Urinary bladder (tissue), 4 donors: ENCODE data around the gene DERL3. TPM values are rescaled to one million over a fixed set of nuclear protein-coding genes. Genes with fewer than 3 reads are reported as not detected.

Experiments
- DNase-seq: peaks from one replicate; pipeline ENCODE4 v3.0.0-alpha.2; 2015; ENCODE audit errors: extremely low spot score
- H3K27ac ChIP-seq: one replicate; pipeline ENCODE4 v1.5.1; 2013; ENCODE audit warnings: low read depth, mild to moderate bottlenecking, moderate library complexity
- H3K36me3 ChIP-seq: one replicate; pipeline ENCODE4 v1.6.1; 2013; ENCODE audit warnings: mild to moderate bottlenecking, moderate library complexity; ENCODE audit not compliant: insufficient read depth
- H3K4me1 ChIP-seq: one replicate; pipeline ENCODE4 v1.6.1; 2013; ENCODE audit warnings: mild to moderate bottlenecking, moderate library complexity; ENCODE audit not compliant: insufficient read depth
- H3K4me3 ChIP-seq: one replicate; pipeline ENCODE4 v1.5.1; 2013; ENCODE audit warnings: low read depth, low read length
- WGBS: extraction: QIAGEN DNeasy Blood & Tissue Kit; methylation state at CpG from one replicate; pipeline ENCODE4 v1.1.7; 2013; 5-methylcytosine and 5-hydroxymethylcytosine counted together
- polyA plus RNA-seq: library from polyadenylated mRNA; stranded (reverse); fragments of 200-250 nt; gene quantifications from one replicate; pipeline ENCODE4 v1.2.3, GENCODE V29; 2013
- total RNA-seq: library from RNA; depleted of rRNA; stranded (reverse); fragments of >200 nt; gene quantifications from one replicate; pipeline ENCODE4 v1.2.3, GENCODE V29; 2014
- donor health status: healthy with polysubstance abuse.
- donor health status: healthy.

The DERL3 gene
- total and polyA plus RNA-seq, 2 donors = 0.74 to 0.98 TPM

- H3K4me3 ChIP-seq = peak within 1 kb of the TSS; percentile 43
- H3K4me1 ChIP-seq = no peaks in the 10 kb centered on the region
- peak within 1 kb of the TSS; percentile 75 for H3K27ac ChIP-seq
- no peaks in the 10 kb centered on the region for H3K36me3 ChIP-seq
- WGBS = 1% methylated on average over 60 of the region's 60 CpGs
- peak; percentile 97 for DNase-seq
Measured at GRCh38 chr22:23857606-23858483, 19.0 kb upstream of the DERL3 start, which contains the start of gene SLC2A11. Gene SLC2A11 (plus strand): TSS chr22:23857875. CDS start chr22:23858000, 125 bp downstream.

- Histone ChIP-seq H3K36me3 (no peaks in the 10 kb centered on the region), H3K4me3 (peak overlapping the region; percentile 43), H3K27ac (peak overlapping the region; percentile 63), H3K4me1 (no peaks in the 10 kb centered on the region)
- WGBS = 3% methylated on average over 58 of the region's 58 CpGs
- DNase-seq = no peak
Measured at GRCh38 chr22:23856721-23857605, 18.2 kb upstream of the DERL3 start.

- H3K4me3 ChIP-seq = no peak overlapping the region
- no peaks in the 10 kb centered on the region for H3K36me3 ChIP-seq
- H3K4me1 ChIP-seq = no peaks in the 10 kb centered on the region
- 84% methylated on average over 16 of the region's 16 CpGs for WGBS
- no peak for DNase-seq
- H3K27ac ChIP-seq = no peak overlapping the region
Measured at GRCh38 chr22:23850136-23850611, 11.4 kb upstream of the DERL3 start.

- Histone ChIP-seq H3K36me3 (no peaks in the 10 kb centered on the region), H3K4me3 (no peak overlapping the region), H3K4me1 (no peaks in the 10 kb centered on the region), H3K27ac (no peak overlapping the region)
- no peak for DNase-seq
- 26% methylated on average over 62 of the region's 62 CpGs for WGBS
Measured at GRCh38 chr22:23849009-23850006, 10.5 kb upstream of the DERL3 start.

- no peaks in the 10 kb centered on the region for H3K36me3 ChIP-seq
- H3K4me3 ChIP-seq = no peak overlapping the region
- WGBS = 81% methylated on average over 24 of the region's 24 CpGs
- H3K27ac ChIP-seq = no peak overlapping the region
- no peak for DNase-seq
- H3K4me1 ChIP-seq = no peaks in the 10 kb centered on the region
Measured at GRCh38 chr22:23847991-23848864, 9.4 kb upstream of the DERL3 start.

GRCh38 chr22:23847310-23847920 lies 8.6 kb upstream of the DERL3 start:
- no peak overlapping the region for H3K27ac ChIP-seq
- DNase-seq = no peak
- H3K4me1 ChIP-seq = no peaks in the 10 kb centered on the region
- 88% methylated on average over 18 of the region's 18 CpGs for WGBS
- H3K36me3 ChIP-seq = no peaks in the 10 kb centered on the region
- no peak overlapping the region for H3K4me3 ChIP-seq

DNA sequence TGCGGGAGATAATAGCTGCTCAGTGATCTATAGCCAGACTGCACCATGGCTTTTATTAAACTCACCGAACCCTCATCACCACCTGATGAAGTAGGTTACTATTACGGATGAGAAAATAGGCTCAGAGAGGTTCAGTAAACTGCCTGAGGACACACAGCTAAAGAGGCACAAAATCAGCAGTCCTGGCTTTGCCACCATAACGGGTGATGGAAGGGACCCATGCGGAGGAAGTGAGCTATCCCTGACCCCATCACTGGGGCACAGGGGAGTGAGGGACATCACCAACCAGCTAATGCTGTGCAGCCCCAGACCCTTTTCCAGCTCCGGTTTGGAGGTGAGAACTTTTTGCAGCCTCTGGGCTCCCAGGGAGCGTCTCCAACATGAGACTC lies 7.3 kb upstream of the DERL3 start:
- Histone ChIP-seq H3K36me3 (no peaks in the 10 kb centered on the region), H3K27ac (no peak overlapping the region), H3K4me1 (no peaks in the 10 kb centered on the region), H3K4me3 (no peak overlapping the region)
- no peak for DNase-seq
- WGBS = 69% methylated on average over 7 of the region's 7 CpGs

DNA sequence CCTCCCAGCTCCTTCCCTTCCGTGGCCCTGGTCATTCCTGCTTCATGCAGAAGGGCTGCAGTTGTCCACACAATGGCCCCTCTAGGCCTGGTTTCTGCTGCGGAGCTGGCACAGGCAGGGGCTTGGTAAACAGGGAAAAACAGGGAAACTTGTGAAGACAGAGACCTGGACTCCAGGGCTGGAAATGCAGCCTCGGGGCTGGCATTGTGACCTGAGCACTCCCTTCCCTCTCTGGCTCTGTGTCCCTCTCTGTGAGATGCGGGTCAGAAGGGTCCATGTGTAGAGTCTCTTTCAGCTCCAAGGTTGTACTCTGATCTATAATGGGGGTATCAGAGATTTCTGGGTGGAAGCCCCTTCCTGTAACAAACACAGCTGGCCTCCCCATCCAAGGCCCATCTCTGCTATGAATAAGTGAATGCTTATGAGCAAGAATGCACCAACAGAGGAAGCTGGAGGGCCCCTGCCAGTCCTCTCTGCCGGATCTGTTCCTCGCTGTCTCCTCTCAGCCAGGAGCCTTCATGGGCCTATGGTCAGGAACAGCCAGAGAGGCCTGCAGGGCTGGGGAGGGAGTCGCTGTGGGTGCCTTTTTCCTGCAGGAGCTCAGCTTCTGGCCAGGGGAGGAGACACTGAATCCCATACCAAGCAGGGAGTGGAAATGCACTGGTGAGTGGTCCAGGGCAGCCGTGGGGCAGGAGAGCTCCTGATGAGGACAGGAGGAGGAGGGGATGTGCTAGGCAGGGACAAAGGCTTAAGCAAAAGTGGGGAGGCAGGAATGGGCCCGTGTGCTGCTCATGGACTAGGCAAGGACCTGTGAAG lies 6.7 kb upstream of the DERL3 start:
- Histone ChIP-seq H3K36me3 (no peaks in the 10 kb centered on the region), H3K4me1 (no peaks in the 10 kb centered on the region), H3K27ac (no peak overlapping the region), H3K4me3 (no peak overlapping the region)
- WGBS = 74% methylated on average over 9 of the region's 9 CpGs
- no peak for DNase-seq

DNA sequence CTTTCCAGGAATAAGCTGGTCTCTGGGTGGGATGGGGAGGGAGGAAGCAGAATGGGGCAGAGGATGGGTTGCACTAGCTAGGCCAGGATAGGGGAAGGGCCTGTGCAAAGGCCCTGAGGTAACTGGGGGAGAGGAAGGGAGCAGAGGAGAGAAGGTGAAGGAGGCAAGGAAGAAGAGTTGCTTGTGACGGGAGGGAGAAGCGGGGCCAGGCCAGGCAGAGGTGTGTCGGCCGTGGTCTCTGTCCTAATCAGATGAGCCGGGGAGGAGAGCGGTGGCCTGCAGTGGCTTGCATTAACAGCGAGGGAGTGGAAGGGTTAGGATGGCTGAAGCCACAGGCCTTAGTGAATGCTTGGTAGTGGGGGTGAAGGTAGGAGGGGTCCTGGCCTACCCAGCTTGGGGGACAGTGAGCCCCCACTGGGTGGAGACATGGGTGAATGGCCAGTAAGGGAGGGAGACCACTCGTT lies 6.0 kb upstream of the DERL3 start:
- no peak for DNase-seq
- 77% methylated on average over 8 of the region's 8 CpGs for WGBS
- Histone ChIP-seq H3K4me1 (no peaks in the 10 kb centered on the region), H3K4me3 (no peak overlapping the region), H3K27ac (no peak overlapping the region), H3K36me3 (no peaks in the 10 kb centered on the region)

- no peaks in the 10 kb centered on the region for H3K36me3 ChIP-seq
- DNase-seq = no peak
- 80% methylated on average over 4 of the region's 4 CpGs for WGBS
- H3K4me1 ChIP-seq = no peaks in the 10 kb centered on the region
- H3K27ac ChIP-seq = no peak overlapping the region
- no peak overlapping the region for H3K4me3 ChIP-seq
Measured at GRCh38 chr22:23842599-23842998, 3.8 kb upstream of the DERL3 start.

DNA sequence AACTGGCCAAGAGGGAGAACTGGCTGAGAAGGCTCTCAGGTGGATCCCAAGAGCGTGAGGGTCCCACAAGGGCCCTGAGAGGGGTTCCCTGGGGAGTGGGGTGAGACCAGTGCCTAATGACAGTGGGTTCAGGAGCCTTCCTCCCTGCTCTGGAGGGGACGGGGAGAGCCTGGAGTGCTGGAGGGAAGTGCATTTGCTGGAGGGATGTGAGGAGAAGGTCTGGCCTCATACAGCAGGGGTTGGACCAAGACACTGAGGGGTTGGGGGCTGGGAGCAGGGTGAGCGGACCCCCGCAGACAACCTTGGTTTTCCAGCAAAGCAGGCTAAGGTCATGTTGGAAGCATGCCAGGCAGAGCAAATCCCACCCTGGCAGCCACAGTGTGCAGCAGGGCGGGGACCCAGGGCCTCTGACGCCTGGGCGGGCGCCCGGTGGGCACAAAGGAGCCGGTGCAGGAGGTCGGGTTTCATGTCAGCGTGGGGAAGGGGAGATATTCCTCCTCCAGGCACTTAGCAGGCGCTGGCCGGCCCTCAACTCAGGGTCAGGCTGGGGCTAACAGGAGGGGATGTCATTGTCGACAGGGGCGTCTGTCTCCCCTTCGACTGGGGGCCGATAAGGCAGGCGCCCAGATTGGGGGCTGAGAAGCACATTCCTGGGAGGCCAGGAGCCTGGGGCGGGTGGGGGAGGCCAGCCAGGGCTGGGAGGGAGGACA lies 3.1 kb upstream of the DERL3 start:
- no peak overlapping the region for H3K4me3 ChIP-seq
- no peaks in the 10 kb centered on the region for H3K36me3 ChIP-seq
- no peak overlapping the region for H3K27ac ChIP-seq
- no peak for DNase-seq
- no peaks in the 10 kb centered on the region for H3K4me1 ChIP-seq
- WGBS = 62% methylated on average over 20 of the region's 20 CpGs
